GM12874 (cell line): ENCODE results near the gene AIM2.

Experiments
- TF ChIP-seq, protein P1 (sequence below): IDR thresholded peaks from 2 replicates; pipeline ENCODE4 v1.5.1; 2011; ENCODE audit warnings: low read depth, mild to moderate bottlenecking, control low read depth, low read length, moderate library complexity; ENCODE audit not compliant: insufficient read depth

The AIM2 gene

DNA sequence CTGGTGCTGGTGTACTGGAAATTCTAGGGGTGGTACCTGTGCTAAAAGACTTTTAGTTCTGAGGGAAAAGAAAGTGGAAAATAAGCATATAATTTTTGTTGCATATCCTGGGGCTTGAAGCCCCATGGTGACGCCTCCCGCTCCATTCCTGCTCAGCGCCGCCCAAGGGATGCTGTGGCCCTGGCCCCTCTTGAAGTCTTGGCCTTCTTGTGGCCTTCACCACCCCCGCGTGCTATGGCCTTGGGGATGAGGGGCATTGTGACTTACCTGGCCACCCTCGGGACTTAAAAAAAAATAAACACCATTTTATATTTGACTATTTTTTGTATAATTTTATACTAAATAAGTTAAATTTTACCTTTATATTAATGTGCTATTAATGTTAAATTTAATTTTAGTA is 51.5 kb downstream of the AIM2 start:
- TF ChIP-seq, protein P1, sequence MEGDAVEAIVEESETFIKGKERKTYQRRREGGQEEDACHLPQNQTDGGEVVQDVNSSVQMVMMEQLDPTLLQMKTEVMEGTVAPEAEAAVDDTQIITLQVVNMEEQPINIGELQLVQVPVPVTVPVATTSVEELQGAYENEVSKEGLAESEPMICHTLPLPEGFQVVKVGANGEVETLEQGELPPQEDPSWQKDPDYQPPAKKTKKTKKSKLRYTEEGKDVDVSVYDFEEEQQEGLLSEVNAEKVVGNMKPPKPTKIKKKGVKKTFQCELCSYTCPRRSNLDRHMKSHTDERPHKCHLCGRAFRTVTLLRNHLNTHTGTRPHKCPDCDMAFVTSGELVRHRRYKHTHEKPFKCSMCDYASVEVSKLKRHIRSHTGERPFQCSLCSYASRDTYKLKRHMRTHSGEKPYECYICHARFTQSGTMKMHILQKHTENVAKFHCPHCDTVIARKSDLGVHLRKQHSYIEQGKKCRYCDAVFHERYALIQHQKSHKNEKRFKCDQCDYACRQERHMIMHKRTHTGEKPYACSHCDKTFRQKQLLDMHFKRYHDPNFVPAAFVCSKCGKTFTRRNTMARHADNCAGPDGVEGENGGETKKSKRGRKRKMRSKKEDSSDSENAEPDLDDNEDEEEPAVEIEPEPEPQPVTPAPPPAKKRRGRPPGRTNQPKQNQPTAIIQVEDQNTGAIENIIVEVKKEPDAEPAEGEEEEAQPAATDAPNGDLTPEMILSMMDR: no peak

GRCh38 chr1:159023723-159024122 is 52.8 kb downstream of the AIM2 start:
- TF ChIP-seq, protein P1: no peak

DNA sequence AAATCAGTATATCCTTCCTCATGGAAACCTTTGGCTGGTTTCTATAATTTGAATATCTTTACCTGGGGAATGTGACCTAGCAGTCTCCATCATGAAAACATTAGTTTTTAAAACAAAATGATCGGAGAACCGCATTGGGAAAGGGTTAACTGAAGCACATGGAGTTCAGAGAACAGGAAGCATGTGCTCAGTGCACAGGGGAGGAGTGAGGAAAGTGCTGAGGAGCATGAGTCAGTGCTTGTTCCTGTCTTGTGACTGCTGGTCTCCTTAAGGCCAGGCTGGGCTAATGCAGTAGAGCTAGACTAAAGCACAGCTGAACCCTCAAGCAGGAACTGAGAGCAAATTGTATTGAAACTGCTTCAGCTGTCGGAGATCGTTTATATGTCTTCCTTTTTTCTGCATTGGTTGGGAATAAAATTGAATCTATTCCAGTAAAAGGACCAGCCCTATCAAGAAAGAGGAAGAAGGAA is 61.1 kb downstream of the AIM2 start:
- TF ChIP-seq, protein P1: no peak

DNA sequence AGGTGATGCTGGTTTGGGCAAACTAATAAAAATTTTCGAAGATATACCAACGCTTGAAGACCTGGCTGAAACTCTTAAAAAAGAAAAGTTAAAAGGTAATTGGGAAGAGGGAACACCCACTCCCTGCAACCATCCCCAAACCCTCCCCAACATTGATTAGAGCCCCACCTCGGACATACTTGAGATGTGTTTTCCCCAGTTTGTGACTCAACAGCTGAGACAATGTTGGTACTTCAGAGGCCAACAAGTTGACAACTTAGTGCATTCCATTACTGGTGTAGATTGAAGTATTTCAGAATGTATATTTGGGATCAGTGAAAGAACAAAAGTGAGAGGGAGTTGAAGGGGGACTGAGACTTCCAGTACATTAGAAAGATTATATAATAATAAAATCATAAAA is 61.7 kb downstream of the AIM2 start:
- TF ChIP-seq, protein P1: no peak

GRCh38 chr1:159014003-159014571 is 62.5 kb downstream of the AIM2 start:
- TF ChIP-seq, protein P1: no peak

GRCh38 chr1:159012495-159012894 is 64.1 kb downstream of the AIM2 start:
- TF ChIP-seq, protein P1: no peak
